Measurements from ENCODE around the gene P3R3URF.
A peak's percentile ranks its signal among the peaks of the same experiment; 100 is the strongest.

Gene P3R3URF

GRCh38 chr1:46181343-46182260 lies 5.3 kb upstream of the P3R3URF start:
- no peak overlapping the region for H3K4me3 ChIP-seq (ENCODE audit: low read length)
- DNase-seq (ENCODE audit: low read depth): peak; percentile 49
- TF ChIP-seq, protein P1, sequence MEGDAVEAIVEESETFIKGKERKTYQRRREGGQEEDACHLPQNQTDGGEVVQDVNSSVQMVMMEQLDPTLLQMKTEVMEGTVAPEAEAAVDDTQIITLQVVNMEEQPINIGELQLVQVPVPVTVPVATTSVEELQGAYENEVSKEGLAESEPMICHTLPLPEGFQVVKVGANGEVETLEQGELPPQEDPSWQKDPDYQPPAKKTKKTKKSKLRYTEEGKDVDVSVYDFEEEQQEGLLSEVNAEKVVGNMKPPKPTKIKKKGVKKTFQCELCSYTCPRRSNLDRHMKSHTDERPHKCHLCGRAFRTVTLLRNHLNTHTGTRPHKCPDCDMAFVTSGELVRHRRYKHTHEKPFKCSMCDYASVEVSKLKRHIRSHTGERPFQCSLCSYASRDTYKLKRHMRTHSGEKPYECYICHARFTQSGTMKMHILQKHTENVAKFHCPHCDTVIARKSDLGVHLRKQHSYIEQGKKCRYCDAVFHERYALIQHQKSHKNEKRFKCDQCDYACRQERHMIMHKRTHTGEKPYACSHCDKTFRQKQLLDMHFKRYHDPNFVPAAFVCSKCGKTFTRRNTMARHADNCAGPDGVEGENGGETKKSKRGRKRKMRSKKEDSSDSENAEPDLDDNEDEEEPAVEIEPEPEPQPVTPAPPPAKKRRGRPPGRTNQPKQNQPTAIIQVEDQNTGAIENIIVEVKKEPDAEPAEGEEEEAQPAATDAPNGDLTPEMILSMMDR (conservative IDR thresholded peaks at IDR 0.05; ENCODE audit: low read length): no peak

GRCh38 chr1:46180082-46180616 lies 3.9 kb upstream of the P3R3URF start:
- no peak overlapping the region for H3K4me3 ChIP-seq (ENCODE audit: low read length)
- TF ChIP-seq, protein P1 (conservative IDR thresholded peaks at IDR 0.05; ENCODE audit: low read length): no peak
- no peak for DNase-seq (ENCODE audit: low read depth)

DNA sequence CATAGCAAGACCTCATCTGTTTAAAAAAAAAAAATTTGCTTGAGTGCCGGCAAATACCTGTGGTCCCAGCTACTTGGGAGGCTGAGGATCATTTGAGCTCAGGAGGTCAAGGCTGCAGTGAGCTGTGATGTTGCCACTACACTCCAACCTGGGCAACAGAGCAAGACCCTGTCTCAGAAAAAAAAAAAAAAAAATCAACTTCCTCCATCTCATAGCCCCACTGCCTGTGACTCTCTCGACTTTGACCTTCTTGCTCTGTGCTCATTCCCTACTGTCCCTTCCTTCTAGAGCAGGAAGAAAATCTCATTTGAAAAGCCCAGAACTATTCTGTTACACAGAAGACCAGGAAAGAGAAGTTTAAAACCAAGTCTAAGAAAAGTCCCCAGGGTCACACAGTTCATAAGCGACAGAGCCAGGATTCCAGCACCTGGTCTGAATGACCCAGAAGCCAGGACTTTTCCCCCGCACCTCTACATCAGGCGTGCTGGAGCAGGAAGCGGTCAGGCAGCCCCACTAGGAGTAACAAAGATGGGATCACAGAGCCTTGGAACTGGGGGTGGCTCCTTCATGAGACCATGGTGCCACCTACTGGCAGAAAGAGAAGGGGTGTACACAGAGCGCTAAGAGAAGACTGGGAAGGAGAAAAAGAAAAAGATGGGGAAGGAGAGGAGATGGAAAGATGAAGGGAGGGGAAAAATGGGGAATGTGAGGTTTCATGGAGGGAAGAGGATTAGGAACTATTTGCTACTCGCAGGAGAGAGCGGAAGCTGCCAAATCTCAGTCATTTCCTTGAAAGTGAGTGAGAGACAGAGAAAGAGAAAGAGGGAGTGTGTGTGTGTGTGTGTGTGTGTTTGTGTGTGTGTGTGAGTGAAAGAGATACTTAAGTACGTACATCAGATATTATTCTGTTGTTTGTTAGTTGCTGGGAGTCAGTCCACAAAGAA lies 3.1 kb upstream of the P3R3URF start:
- peak; percentile 83 for DNase-seq (ENCODE audit: low read depth)
- TF ChIP-seq, protein P1 (conservative IDR thresholded peaks at IDR 0.05; ENCODE audit: low read length): peak; percentile 94
- no peak overlapping the region for H3K4me3 ChIP-seq (ENCODE audit: low read length)

DNA sequence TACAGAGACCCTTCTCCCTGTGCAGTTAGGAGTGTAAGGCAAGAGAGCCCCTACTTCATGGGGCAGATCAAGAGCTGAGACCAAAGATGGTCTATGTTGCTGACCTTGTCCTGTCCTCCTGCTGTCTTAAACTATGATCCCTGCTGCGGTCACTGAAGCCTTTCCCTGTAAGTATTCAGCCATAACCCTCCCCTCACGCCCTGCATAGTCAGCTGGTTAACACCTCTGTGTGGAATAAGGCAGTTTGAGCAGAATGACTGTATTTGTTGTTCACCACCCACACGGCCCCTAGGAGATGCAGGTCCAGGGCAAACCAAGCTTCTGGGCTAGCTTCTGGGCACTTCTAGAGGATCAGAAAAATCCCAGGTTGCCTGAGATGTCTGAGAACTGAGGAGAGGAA lies 1.0 kb downstream of the P3R3URF start:
- TF ChIP-seq, protein P1 (conservative IDR thresholded peaks at IDR 0.05; ENCODE audit: low read length): no peak
- no peak overlapping the region for H3K4me3 ChIP-seq (ENCODE audit: low read length)
- no peak for DNase-seq (ENCODE audit: low read depth)

DNA sequence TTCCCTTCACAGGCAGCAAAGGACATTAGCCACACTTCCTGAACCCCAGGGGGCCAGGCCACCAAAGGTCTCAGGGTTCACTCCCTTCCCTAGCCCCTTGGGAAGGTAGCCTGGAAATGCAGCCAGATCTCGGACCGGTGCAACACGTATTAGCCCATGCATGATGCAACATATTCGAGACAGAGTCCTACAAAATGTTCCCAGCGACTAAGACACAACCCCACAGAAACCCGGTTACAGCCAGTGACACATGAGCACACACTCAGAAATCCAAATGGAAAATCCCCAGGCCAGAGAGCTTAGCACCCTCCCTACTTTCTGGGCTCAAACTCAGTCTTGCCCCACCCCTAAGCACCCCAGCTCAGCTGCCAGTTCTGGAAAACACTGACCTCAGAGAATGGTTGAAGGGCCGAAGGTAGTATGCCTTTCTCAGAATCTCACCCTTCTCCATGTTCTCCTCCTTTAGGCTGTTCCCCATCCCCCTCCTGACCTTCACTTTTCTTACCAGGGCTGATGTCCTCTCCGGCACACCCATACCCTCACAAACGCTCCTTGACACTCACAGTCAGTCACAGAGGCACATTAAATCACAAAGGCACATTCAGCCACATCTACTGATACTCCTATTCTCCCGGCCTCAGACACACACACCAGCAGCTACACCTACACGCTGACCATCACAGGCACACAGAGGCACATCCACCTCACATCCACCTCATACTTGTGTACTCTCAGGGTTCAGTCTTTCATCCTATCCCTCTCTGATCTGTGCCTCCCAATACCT lies 1.6 kb downstream of the P3R3URF start, which contains the start of gene TSPAN1:
TSPAN1 (plus strand) TSS at position 640 of the 784 bp plus-strand sequence. CDS start 6,021 bp downstream, outside the sequence.
- peak; percentile 66 for DNase-seq (ENCODE audit: low read depth)
- TF ChIP-seq, protein P1 (conservative IDR thresholded peaks at IDR 0.05; ENCODE audit: low read length): no peak

GRCh38 chr1:46173361-46173856 lies 2.9 kb downstream of the P3R3URF start:
- no peak overlapping the region for H3K4me3 ChIP-seq (ENCODE audit: low read length)
- DNase-seq (ENCODE audit: low read depth): peak; percentile 36
- TF ChIP-seq, protein P1 (conservative IDR thresholded peaks at IDR 0.05; ENCODE audit: low read length): no peak

More for the DNA sequence above, 1.6 kb downstream of the P3R3URF start, which contains the start of gene TSPAN1:
- H3K4me3 ChIP-seq (ENCODE audit: low read length): no peak within 1 kb of the TSS
